H1 (cell line): ENCODE results near the gene NFAM1. TPM values are rescaled to one million over a fixed set of nuclear protein-coding genes. Genes with fewer than 3 reads are reported as not detected.

ENCODE experiments used
- CTCF ChIA-PET: fragments of 300-600 bp; sonication (Branson Sonifier 250); formaldehyde crosslinking; loops from one replicate; lab custom pipeline; 2021; ENCODE audit not compliant: partially characterized antibody; lab: Charles Lee
- POLR2A ChIA-PET: fragments of 300-600 bp; sonication (Branson Sonifier 250); formaldehyde crosslinking; loops from one replicate; lab custom pipeline; 2021; ENCODE audit warnings: inconsistent platforms; ENCODE audit not compliant: partially characterized antibody; lab: Charles Lee
- DNase-seq, 2 experiments: peaks; one replicate each; pipeline versions ENCODE4 v3.0.0 to v3.0.0-alpha.2; 2010 to 2022; ENCODE audit warnings: low spot score in 2 of 2, low read depth in 1 of 2, mixed read lengths in 1 of 2
- FAIRE-seq: peaks from 2 replicates; lab custom pipeline; 2011; peaks lifted over from hg19 to GRCh38; lab: Jason Lieb, UNC
- H2AFZ ChIP-seq: 2 replicates; pipeline ENCODE4 v1.8.1; 2012; ENCODE audit warnings: low read length, inconsistent platforms
- H2AK5ac ChIP-seq: 2 replicates; pipeline ENCODE4 v1.6.1; 2013; ENCODE audit warnings: low read depth, low read length
- H2BK120ac ChIP-seq: replicated peaks from 2 replicates; pipeline ENCODE3; 2013; ENCODE audit warnings: low read depth, low read length, inconsistent platforms
- H2BK12ac ChIP-seq: 2 replicates; pipeline ENCODE4 v1.6.1; 2013; ENCODE audit warnings: low read depth, low read length
- H2BK15ac ChIP-seq: 2 replicates; pipeline ENCODE4 v1.6.1; 2013; ENCODE audit warnings: low read length
- H2BK20ac ChIP-seq: 2 replicates; pipeline ENCODE4 v1.6.1; 2013; ENCODE audit warnings: low read length
- H2BK5ac ChIP-seq: 2 replicates; pipeline ENCODE4 v1.6.1; 2013; ENCODE audit warnings: low read depth, low read length
- H3K14ac ChIP-seq: 2 replicates; pipeline ENCODE4 v1.6.1; 2013; ENCODE audit warnings: inconsistent platforms; ENCODE audit not compliant: insufficient read length
- H3K18ac ChIP-seq: 2 replicates; pipeline ENCODE4 v1.6.1; 2013; ENCODE audit warnings: low read length; ENCODE audit errors: extremely low read depth
- H3K23ac ChIP-seq: 2 replicates; pipeline ENCODE4 v1.6.1; 2013; ENCODE audit warnings: inconsistent platforms; ENCODE audit not compliant: insufficient read length
- H3K23me2 ChIP-seq: 2 replicates; pipeline ENCODE4 v1.6.1; 2013; ENCODE audit warnings: low read depth, low read length
- H3K27ac ChIP-seq: 2 replicates; pipeline ENCODE4 v1.6.1; 2011; ENCODE audit warnings: low read depth, low read length, inconsistent platforms
- H3K27me3 ChIP-seq, 4 experiments: replicated peaks in 1 of 4; 1 replicate in 1 of 4; 2 replicates in 3 of 4; pipeline versions ENCODE4 v1.6.1 to v1.8.1; 2011 to 2013; ENCODE audit warnings: low read length in 3 of 4, mild to moderate bottlenecking in 3 of 4, inconsistent platforms in 2 of 4, mixed read lengths in 2 of 4, moderate library complexity in 1 of 4; ENCODE audit not compliant: control insufficient read depth in 3 of 4, insufficient read depth in 3 of 4; ENCODE audit errors: extremely low read depth in 1 of 4
- H3K36me3 ChIP-seq, 4 experiments: 2 replicates each; pipeline versions ENCODE4 v1.6.1 to v1.8.1; 2011 to 2013; ENCODE audit warnings: mild to moderate bottlenecking in 4 of 4, low read length in 3 of 4, moderate library complexity in 2 of 4, control low read depth in 1 of 4, inconsistent platforms in 1 of 4; ENCODE audit not compliant: insufficient read depth in 4 of 4, control insufficient read depth in 2 of 4
- H3K4ac ChIP-seq: replicated peaks from 2 replicates; pipeline ENCODE3; 2013; ENCODE audit warnings: low read length, low read depth, mixed read lengths, inconsistent platforms; ENCODE audit not compliant: insufficient read length
- H3K4me1 ChIP-seq, 4 experiments: replicated peaks in 1 of 4; 1 replicate in 1 of 4; 2 replicates in 3 of 4; pipeline versions ENCODE4 v1.6.1 to v1.8.1; 2011 to 2013; ENCODE audit warnings: low read length in 3 of 4, inconsistent platforms in 2 of 4, mixed read lengths in 1 of 4; ENCODE audit not compliant: insufficient read depth in 4 of 4, control insufficient read depth in 3 of 4
- H3K4me2 ChIP-seq, 2 experiments: 2 replicates each; pipeline versions ENCODE4 v1.6.1 to v1.8.1; 2011 to 2013; ENCODE audit warnings: low read depth in 2 of 2, low read length in 2 of 2, control low read depth in 1 of 2, inconsistent platforms in 1 of 2, mild to moderate bottlenecking in 1 of 2; ENCODE audit not compliant: insufficient read depth in 1 of 2
- H3K4me3 ChIP-seq, 4 experiments: fragments of 200-600, 300-600 bp in 1 of 4; sonication (generic), shearing (Covaris generic), sonication (Bioruptor Twin) in 1 of 4; 2 replicates each; pipeline versions ENCODE4 v1.5.1 to v1.8.1; 2011 to 2016; ENCODE audit warnings: low read length in 4 of 4, low read depth in 3 of 4, control low read depth in 2 of 4, inconsistent platforms in 2 of 4, mild to moderate bottlenecking in 2 of 4, mixed read lengths in 1 of 4, moderate library complexity in 1 of 4; ENCODE audit not compliant: insufficient read depth in 2 of 4; ENCODE audit errors: extremely low read depth in 1 of 4
- H3K56ac ChIP-seq: replicated peaks from 2 replicates; pipeline ENCODE3; 2013; ENCODE audit warnings: low read depth, mild to moderate bottlenecking, mixed read lengths, low read length, inconsistent platforms; ENCODE audit not compliant: insufficient read length
- H3K79me1 ChIP-seq: 2 replicates; pipeline ENCODE4 v1.6.1; 2013; ENCODE audit warnings: low read depth, low read length, control low read depth
- H3K79me2 ChIP-seq, 2 experiments: 2 replicates each; pipeline versions ENCODE4 v1.6.1 to v1.8.1; 2012 to 2013; ENCODE audit warnings: low read length in 2 of 2, mild to moderate bottlenecking in 2 of 2, inconsistent platforms in 1 of 2; ENCODE audit not compliant: insufficient read depth in 2 of 2, control insufficient read depth in 1 of 2
- H3K9ac ChIP-seq, 4 experiments: replicated peaks in 1 of 4; 1 replicate in 1 of 4; 2 replicates in 3 of 4; pipeline versions ENCODE4 v1.6.1 to v1.8.1; 2011 to 2013; ENCODE audit warnings: low read depth in 3 of 4, low read length in 3 of 4, control low read depth in 2 of 4, mild to moderate bottlenecking in 2 of 4, moderate library complexity in 2 of 4, inconsistent platforms in 1 of 4; ENCODE audit errors: extremely low read depth in 1 of 4
- H3K9me3 ChIP-seq, 2 experiments: 2 replicates each; pipeline versions ENCODE4 v1.6.1 to v1.8.1; 2012 to 2013; ENCODE audit warnings: mild to moderate bottlenecking in 2 of 2, moderate library complexity in 2 of 2, control low read depth in 1 of 2, inconsistent platforms in 1 of 2, low read depth in 1 of 2, low read length in 1 of 2, mixed read lengths in 1 of 2; ENCODE audit not compliant: insufficient read depth in 2 of 2
- H4K20me1 ChIP-seq, 2 experiments: replicated peaks in 1 of 2; 2 replicates each; pipeline versions ENCODE3 to v1.8.1; 2011 to 2013; ENCODE audit warnings: inconsistent platforms in 2 of 2, low read length in 2 of 2, mild to moderate bottlenecking in 1 of 2; ENCODE audit not compliant: insufficient read depth in 2 of 2, control insufficient read depth in 1 of 2
- H4K5ac ChIP-seq: 2 replicates; pipeline ENCODE4 v1.6.1; 2013; ENCODE audit warnings: low read length, low read depth, mixed read lengths, inconsistent platforms; ENCODE audit not compliant: insufficient read length
- H4K8ac ChIP-seq: 2 replicates; pipeline ENCODE4 v1.8.0; 2013; ENCODE audit warnings: mild to moderate bottlenecking, moderate library complexity, low read length, inconsistent platforms; ENCODE audit not compliant: insufficient read depth; ENCODE audit errors: extremely low read depth
- H4K91ac ChIP-seq: replicated peaks from 2 replicates; pipeline ENCODE3; 2013; ENCODE audit warnings: low read length, mixed read lengths, inconsistent platforms; ENCODE audit not compliant: insufficient read length
- CEBPB ChIP-seq: IDR thresholded peaks from 2 replicates; pipeline ENCODE4 v1.6.1; 2012; ENCODE audit warnings: low read depth, low read length
- HDAC2 ChIP-seq, 2 experiments: fragments of 300-600 bp in 1 of 2; sonication (generic) in 1 of 2; IDR thresholded peaks; 2 replicates each; pipeline ENCODE4 v1.6.1; 2011 to 2012; ENCODE audit warnings: low read depth in 2 of 2, low read length in 2 of 2, mild to moderate bottlenecking in 2 of 2, moderate library complexity in 2 of 2, borderline replicate concordance in 1 of 2, inconsistent platforms in 1 of 2
- KDM1A ChIP-seq: fragments of 200-600, 300-600 bp; sonication (generic); IDR thresholded peaks from 2 replicates; pipeline ENCODE4 v1.7.1; 2016; ENCODE audit warnings: mild to moderate bottlenecking, low read length, borderline replicate concordance
- NANOG ChIP-seq: IDR thresholded peaks from 2 replicates; pipeline ENCODE4 v1.6.1; 2011; ENCODE audit warnings: low read length, low read depth, mild to moderate bottlenecking, inconsistent platforms; ENCODE audit not compliant: insufficient read depth, poor library complexity, severe bottlenecking
- NRF1 ChIP-seq: IDR thresholded peaks from 2 replicates; pipeline ENCODE4 v1.6.1; 2011; ENCODE audit warnings: mild to moderate bottlenecking, low read depth, low read length, improper control_type of control experiment
- POLR2A ChIP-seq, 2 experiments: IDR thresholded peaks; 1 replicate in 1 of 2; 2 replicates in 1 of 2; pipeline ENCODE4 v1.6.1; 2011; ENCODE audit warnings: low read depth in 2 of 2, low read length in 2 of 2, mild to moderate bottlenecking in 2 of 2; ENCODE audit errors: control extremely low read depth in 1 of 2
- TCF12 ChIP-seq: IDR thresholded peaks from 2 replicates; pipeline ENCODE4 v1.6.1; 2011; ENCODE audit warnings: low read depth, mild to moderate bottlenecking, low read length
- TEAD4 ChIP-seq: IDR thresholded peaks from 2 replicates; pipeline ENCODE4 v1.6.1; 2012; ENCODE audit warnings: low read depth, low read length, inconsistent platforms, mixed read lengths
- WGBS, 2 experiments: shearing (Covaris generic) in 1 of 2; methylation state at CpG; one replicate each; pipeline versions ENCODE4 v1.1.6 to v1.1.7; 2013 to 2015; ENCODE audit warnings: low lambda C conversion rate in 2 of 2, mixed read lengths in 2 of 2, inconsistent platforms in 1 of 2, low coverage in 1 of 2, missing lambda C conversion rate in 1 of 2; ENCODE audit not compliant: insufficient replicate concordance in 2 of 2, insufficient coverage in 1 of 2, insufficient read length in 1 of 2; ENCODE audit errors: extremely low coverage in 1 of 2, missing lambda C conversion rate in 1 of 2; 5-methylcytosine and 5-hydroxymethylcytosine counted together
- polyA plus RNA-seq, 7 experiments: library from polyadenylated mRNA; depleted of rRNA in 3 of 7; stranded (reverse) in 5 of 7; unstranded in 2 of 7; fragments of >200 nt in 5 of 7; fragments of 200-250 nt in 2 of 7; gene quantifications; 1 replicate in 5 of 7; 2 replicates in 1 of 7; 4 replicates in 1 of 7; pipeline versions ENCODE4 v1.2.1 to v1.2.3, GENCODE V29; 2011 to 2013; ENCODE audit warnings: missing spikeins in 2 of 7, mixed read lengths in 2 of 7
- total RNA-seq: library from RNA; stranded (reverse); fragmentation: NEBNext Ultra II Directional; extraction: Animal tissue kit (Norgen Biotek cat#: 25700); gene quantifications from 2 replicates; pipeline ENCODE4 v1.2.1, GENCODE V29; 2021
- TF ChIP-seq, protein P1 (sequence below): IDR thresholded peaks from 2 replicates; pipeline ENCODE4 v1.6.1; 2012; ENCODE audit warnings: low read length, inconsistent platforms
- TF ChIP-seq, protein P2 (sequence below): IDR thresholded peaks from 2 replicates; pipeline ENCODE4 v1.6.1; 2012; ENCODE audit warnings: inconsistent platforms

The NFAM1 gene
- total and polyA plus RNA-seq, 2 of the 8 experiments (the other 6 are each of a cell fraction or from before 2014, with no cell fraction given) = 0.62 to 0.73 TPM

DNA sequence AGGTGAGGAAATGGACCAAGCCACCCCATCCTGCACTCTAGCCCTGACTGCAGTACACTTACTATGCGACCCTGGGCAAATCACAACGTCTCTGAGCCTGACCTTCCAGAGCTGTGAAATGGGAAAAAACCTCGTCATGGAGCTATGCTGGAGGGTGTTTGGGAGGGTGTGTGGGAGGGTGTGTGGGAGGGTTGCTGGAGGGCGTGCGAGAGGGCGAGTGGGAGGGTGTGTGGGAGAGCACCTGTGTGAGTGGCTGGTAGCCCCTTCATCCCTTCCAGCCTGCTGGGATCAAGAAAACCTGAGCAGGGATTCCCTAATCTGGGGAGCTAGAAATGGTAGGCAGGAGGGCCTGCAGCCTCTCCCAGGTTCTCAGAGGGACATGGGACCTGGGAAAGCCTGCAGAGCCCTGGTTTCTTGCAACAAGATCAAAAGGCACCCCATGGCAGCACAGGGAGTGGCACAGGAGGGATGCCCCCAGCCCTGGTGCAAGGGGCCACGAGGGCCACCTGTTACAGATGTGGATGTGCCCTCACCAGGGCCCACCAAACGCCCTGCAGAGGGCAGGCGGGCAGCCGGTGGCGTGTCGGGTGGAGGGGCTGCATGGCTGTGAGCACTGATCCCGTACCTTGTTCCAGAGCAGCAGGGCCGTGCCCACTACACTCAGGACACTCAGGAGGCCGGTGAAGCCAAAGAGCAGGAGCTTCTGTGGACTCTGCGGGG is 23.2 kb downstream of the NFAM1 start:
- no peak overlapping the region for H3K56ac ChIP-seq
- no peak for DNase-seq
- H3K4me2 ChIP-seq = no peak overlapping the region
- no peak overlapping the region for H4K8ac ChIP-seq
- H4K20me1 ChIP-seq = no peaks in the 10 kb centered on the region
- H2AK5ac ChIP-seq = no peak overlapping the region
- H3K23ac ChIP-seq = no peak overlapping the region
- no peak overlapping the region for H4K5ac ChIP-seq
- no peaks in the 10 kb centered on the region for H3K79me1 ChIP-seq
- 0 out of 7 replicates have a peak, but pooled peaks cover 0 to 2% (median 0%) of the 10 kb centered on the region in 4 experiments for H3K27me3 ChIP-seq
- no peak overlapping the region for H2BK20ac ChIP-seq
- no peak overlapping the region for H2AFZ ChIP-seq
- H3K14ac ChIP-seq = no peak overlapping the region
- H2BK5ac ChIP-seq = no peak overlapping the region
- FAIRE-seq = no peak
- no peaks in the 10 kb centered on the region for H3K36me3 ChIP-seq
- 96% methylated on average over 16 of the region's 16 CpGs; no CpG with 5 or more reads in 1 of the 2 experiments for WGBS, 2 experiments
- CTCF ChIA-PET = interaction anchor here (0.6 to 1.9 kb wide), 6 partner anchors 9 to 240 kb away, joined by 3 to 7 read pairs (median 3); no protein-coding TSS in a partner anchor
- H3K9ac ChIP-seq = no peak overlapping the region
- peak overlapping the region; percentile 27; the same call in 1 of the 2 replicates for H2BK12ac ChIP-seq
- H3K79me2 ChIP-seq = no peaks in the 10 kb centered on the region
- no peak overlapping the region for H3K4ac ChIP-seq
- H3K23me2 ChIP-seq = no peaks in the 10 kb centered on the region
- H3K9me3 ChIP-seq = no peaks in the 10 kb centered on the region
- H3K4me3 ChIP-seq = no peak overlapping the region
- H2BK15ac ChIP-seq = 0 out of 2 replicates have a peak overlapping the region, but pooled peaks have one; percentile 46
- H2BK120ac ChIP-seq = no peak overlapping the region
- no peak overlapping the region for H4K91ac ChIP-seq
- peaks cover 0 to 14% (median 11%) of the 10 kb centered on the region in 4 experiments; a peak in 6 of 7 replicates for H3K4me1 ChIP-seq
- no peak overlapping the region for H3K18ac ChIP-seq
- no peak overlapping the region for H3K27ac ChIP-seq
- POLR2A ChIA-PET = interaction anchor here (1.2 to 1.7 kb wide), 2 partner anchors 24 to 44 kb away, joined by 3 to 6 read pairs; partner anchors contain the start of gene NFAM1
- TF ChIP-seq CEBPB = no peak
- TF ChIP-seq, protein P1, sequence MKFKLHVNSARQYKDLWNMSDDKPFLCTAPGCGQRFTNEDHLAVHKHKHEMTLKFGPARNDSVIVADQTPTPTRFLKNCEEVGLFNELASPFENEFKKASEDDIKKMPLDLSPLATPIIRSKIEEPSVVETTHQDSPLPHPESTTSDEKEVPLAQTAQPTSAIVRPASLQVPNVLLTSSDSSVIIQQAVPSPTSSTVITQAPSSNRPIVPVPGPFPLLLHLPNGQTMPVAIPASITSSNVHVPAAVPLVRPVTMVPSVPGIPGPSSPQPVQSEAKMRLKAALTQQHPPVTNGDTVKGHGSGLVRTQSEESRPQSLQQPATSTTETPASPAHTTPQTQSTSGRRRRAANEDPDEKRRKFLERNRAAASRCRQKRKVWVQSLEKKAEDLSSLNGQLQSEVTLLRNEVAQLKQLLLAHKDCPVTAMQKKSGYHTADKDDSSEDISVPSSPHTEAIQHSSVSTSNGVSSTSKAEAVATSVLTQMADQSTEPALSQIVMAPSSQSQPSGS = no peak
- no peak for TF ChIP-seq HDAC2 (IDR thresholded peaks at IDR 0.05; ENCODE audit: borderline replicate concordance in 1 of 2, low read depth in 2 of 2, low read length in 2 of 2)
- TF ChIP-seq TCF12 = no peak
- TF ChIP-seq, protein P2, sequence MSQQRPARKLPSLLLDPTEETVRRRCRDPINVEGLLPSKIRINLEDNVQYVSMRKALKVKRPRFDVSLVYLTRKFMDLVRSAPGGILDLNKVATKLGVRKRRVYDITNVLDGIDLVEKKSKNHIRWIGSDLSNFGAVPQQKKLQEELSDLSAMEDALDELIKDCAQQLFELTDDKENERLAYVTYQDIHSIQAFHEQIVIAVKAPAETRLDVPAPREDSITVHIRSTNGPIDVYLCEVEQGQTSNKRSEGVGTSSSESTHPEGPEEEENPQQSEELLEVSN = no peak
- no peak for TF ChIP-seq NRF1
- no peak for TF ChIP-seq KDM1A
- TF ChIP-seq TEAD4 = no peak
- TF ChIP-seq NANOG = no peak
- TF ChIP-seq POLR2A (IDR thresholded peaks at IDR 0.05; ENCODE audit: control extremely low read depth in 1 of 2, low read depth in 2 of 2, low read length in 2 of 2) = no peak
